GM19351 (cell line): ENCODE data around the gene GRK5.

Source experiments
- ATAC-seq: cut with Tn5 transposase; IDR thresholded peaks from one replicate; pipeline ENCODE4 v1.9.1; 2021; ENCODE audit warnings: mild to moderate bottlenecking, moderate library complexity; ENCODE audit not compliant: unreplicated experiment

Gene GRK5

DNA sequence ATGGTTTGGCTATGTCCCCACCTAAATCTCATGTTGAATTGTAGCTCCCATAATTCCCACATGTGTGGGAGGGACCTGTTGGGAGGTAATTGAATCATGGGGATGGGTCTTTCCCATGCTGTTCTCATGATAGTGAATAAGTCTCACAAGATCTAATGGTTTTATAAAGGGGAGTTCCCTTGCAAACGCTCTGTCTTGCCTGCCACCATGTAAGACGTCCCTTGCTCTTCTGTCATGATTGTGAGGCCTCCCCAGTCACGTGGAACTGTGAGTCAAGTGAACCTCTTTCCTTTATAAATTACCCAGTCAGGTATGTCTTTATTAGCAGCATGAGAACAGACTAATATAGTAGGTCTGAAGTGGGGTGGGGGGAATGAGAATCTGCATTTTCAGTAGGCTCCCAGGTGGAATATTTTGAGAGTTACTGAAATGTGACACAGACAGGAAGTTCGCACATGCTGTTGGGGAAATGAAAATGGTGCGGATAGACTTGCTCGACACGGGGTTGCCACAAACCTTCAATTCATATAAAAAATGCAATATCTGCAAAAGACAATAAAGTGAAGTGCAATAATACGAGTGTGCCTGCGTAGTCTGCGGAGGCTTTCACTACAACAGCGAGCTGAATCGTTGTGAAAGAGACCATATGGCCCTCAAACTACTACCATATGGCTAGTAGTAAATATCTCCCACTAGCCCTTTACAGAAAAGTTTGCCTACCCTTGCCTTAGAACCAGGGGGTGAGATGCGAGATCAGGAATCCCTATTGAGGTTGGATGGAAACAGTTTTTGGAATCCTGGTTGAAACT lies 166.1 kb downstream of the GRK5 start:
- ATAC-seq = no peak

DNA sequence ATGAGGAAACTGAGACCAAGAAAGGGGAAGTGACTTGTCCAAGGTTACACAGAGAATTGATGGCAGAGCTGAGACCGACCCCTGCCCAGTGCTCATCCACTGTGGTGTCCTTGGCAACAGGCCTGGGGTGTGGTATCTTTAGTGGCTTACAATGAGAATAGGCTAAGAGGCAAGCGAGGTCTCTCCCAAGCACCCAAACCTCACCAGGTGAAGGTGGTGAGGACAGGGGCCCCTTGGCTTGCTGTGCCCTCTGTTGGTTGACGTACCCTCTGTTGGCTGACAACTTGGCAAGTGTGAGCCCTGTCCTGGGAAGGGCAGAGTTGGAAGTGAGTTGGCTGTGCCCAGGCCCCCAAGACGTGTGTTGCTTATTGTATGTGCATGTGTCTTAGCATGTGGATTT lies 166.9 kb downstream of the GRK5 start:
- no peak for ATAC-seq

DNA sequence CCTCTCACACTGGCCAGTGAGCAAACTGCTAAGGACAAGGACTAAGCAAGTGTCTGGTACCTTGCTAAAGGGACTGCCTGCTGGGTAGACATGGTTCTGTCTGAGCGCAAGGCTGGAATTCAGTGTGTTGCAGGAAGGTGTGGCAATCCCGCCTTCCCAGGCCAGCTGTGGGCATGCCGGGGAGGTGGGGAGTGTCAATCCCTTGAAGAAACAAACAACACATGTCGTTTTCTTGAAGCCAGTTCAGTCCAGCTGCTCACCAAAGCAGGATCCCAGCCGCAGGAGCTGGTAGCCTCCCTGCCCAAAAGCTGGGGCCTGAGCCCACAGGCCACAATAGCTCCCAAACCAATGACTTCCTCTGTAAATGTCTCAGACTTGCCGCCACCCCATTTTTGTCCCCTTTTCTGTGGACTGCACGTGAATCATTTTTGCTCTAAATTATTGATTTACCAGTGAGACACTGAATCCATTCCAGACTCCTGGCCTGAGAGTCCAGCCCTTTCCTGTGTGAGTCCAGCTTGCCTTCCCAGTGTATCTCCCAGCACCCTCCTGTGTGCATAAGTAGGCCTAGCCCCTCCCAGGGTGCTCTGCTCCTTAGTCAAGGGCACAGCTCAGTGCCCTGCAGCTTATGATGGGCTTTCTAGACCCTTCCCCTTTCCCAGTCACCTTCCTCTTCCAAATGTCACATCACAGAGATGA lies 168.4 kb downstream of the GRK5 start:
- ATAC-seq = no peak

DNA sequence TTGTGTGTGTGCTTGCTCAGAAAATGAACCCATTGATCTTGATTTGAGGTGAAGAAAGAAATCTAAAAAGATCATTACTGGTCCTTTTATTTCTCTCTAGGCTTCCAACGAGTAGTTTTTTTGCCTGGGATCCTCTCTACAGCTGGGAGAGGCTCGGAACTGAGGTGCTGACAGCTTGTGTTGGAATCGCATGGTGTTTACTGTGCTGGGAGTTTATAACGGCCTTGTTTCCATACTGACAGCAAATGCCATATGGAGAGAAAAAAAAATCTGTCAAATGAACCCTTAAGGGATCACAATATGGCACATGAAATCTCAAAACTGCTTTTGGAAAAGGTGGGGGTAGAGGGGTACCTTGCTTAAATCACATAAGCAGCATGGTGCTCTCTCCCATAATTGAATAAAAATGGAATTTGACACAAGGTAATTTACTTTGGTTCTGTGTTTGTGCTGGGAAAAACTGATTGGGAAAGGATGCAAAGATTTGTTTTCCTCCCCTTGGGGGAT lies 170.1 kb downstream of the GRK5 start:
- no peak for ATAC-seq

DNA sequence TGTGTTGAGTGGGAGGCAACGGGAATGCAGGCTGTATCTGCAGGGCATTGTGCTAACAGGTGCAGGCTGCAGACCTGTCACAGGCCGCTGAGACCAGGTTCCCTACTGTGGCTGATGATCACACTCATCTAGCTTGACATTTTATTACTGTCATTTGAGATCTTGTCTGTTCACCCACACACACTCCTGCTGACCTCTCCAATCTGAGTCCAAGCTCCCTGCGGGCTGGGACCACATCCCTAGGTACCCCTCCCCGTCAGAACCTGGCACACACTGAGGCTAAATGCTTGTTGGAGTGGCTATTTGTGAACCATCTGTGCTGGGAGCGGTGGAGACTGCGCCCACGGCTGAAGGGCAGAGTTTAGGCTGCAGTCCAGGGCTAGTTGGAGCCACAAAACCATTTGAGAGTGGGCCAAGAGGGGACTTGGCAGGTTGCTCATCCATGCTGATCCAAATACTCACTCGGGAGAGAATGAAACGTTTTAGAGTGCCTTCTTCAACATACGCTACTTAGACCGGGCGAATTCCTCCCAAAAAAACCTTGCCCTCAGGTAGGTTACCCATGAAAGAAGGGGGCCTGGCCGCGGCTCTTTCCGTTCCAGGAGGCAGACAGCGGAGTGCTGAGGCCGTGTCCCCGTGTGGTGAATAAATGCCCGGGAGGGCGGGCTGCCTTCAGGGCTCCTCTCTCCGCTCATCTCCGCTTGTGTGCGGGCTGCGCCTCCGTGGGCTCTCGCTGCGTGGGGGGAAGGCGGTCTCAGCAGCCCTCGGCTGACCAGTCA lies 170.8 kb downstream of the GRK5 start:
- no peak for ATAC-seq

DNA sequence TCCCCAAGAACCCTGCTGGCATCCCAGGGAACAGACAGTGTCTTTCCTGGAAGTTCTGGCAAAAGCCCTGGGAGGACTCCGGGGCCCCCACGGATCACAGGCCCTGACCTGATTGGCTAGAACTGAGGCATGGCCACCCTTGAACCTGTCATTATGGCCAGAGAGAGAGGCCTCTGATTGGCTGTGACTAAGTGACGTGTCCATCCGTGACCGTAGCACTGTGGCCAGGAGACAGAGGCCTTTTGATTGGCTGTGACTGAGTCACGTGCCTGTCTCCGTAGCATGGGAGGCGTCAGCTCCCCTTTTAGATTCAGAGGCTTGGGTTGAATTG lies 171.3 kb downstream of the GRK5 start:
- ATAC-seq = no peak

DNA sequence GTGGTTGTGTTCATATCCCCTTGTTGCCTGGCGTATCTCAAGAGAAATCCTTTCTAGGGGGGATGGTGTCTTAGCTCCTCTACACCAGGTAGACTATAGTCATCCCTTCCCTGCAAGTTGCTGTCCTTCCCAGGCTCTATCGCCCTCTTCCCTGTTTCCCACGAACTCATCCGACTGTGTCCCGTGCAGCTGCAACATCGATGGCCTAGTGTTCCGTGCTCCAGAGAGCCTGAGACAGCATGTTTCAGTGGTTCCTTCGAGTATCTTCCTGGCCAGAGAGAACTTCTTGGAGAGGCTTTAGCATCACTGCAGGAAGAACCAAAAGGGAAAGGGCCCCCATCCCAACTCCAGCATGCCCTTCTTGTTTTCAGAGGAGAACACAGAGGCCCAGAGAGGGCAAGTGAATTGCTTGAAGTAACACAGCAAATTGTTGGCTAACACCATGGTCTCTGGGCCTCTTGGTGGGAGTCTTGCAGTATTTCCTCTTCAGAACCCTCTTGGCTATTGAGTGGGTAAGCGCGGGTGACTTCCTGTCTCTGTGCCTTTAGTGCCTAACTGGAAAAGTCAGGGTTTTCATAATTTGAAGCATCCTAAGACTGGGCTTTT lies 172.2 kb downstream of the GRK5 start:
- ATAC-seq = no peak

DNA sequence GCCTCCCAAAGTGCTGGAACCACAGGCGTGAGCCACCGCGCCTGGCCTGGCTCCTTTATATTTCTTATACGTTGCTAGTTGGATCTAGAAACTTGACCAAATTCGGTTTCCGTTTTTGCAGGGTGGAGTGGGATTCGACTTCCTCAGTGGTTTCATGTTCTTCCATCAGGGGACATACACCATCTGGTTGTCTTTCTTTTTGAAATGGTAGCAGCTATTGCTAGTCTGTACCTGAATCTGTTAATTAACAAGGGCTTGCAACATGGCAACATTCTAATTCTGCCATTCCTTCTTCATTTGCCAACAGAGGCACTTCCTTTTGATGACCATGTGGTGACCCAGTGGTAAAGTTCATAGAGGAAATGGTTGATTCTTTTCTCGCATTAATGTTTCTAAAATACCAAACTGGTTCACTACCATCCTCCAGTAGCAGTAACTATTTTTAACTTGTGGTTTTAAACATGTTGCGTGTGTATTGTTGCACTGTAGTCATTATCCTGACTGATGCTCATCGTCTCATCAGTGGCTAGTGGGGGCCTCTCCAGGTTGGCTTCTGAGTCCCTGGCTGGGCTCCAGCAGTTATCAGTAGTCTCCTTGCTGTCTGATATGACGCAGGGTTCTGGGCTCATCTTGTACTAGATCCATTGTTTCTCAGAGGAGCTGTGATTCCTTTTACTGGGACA lies 175.9 kb downstream of the GRK5 start:
- no peak for ATAC-seq

DNA sequence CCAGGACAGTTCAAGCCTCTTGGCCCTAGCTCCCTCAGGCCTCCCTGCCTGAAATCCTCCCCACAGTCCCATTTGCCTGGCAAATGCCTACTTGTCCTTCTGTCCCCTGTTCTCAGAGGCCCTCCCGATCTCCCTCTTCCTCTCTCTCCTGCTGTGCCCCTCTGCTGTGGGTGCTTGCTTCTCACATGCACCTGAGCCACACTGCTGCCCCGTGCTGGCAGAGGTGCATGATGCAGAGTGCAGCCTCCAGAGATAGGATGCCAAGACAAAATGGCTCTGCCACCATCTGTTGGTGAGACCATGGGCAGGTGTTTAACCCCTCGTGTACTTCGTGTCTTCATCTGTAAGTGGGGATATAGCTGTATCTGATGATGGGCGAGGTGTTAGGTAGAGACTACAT lies 176.8 kb downstream of the GRK5 start:
- ATAC-seq = no peak

DNA sequence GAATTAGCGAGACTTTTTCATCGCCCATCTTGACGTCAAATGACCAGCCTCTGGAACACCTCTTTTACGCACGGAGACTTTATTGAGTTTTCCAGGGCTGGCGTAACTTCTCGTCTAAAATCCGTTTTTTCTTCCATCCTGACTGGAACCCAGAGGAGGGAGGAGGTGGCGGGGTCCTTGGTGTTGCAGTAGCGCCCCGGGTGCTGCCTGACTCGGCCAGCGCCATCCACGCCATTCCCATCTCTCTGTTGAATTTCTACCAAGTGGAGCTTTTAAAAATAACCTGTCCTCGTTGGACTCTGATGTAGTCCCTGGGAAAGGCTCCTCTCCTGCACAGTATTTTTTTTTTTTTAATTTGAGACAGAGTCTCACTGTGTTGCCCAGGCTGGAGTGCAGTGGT lies 179.3 kb downstream of the GRK5 start:
- ATAC-seq = no peak

DNA sequence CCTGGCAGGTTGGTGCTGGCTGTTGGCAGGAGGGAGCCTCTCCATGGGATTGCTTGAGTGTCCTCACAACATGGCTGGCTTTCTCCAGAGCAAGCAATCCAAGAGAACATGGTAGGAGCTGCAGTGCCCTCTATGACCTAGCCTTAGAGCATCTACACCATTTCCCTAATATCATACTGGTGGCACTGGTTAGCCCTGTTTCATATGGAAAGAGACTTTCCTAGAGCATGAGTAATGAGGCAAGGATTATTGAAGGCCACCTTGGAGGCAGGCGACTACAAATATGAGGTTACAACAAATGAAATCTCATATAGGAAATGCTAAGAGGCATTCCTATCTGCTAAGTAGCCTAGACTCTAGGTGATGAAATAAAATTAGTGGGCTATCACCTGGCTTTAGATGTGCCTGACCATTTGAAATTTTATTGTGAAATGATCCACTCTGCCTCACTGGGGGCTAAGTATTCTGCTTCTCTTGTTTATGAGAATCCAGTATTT lies 181.5 kb downstream of the GRK5 start:
- no peak for ATAC-seq

DNA sequence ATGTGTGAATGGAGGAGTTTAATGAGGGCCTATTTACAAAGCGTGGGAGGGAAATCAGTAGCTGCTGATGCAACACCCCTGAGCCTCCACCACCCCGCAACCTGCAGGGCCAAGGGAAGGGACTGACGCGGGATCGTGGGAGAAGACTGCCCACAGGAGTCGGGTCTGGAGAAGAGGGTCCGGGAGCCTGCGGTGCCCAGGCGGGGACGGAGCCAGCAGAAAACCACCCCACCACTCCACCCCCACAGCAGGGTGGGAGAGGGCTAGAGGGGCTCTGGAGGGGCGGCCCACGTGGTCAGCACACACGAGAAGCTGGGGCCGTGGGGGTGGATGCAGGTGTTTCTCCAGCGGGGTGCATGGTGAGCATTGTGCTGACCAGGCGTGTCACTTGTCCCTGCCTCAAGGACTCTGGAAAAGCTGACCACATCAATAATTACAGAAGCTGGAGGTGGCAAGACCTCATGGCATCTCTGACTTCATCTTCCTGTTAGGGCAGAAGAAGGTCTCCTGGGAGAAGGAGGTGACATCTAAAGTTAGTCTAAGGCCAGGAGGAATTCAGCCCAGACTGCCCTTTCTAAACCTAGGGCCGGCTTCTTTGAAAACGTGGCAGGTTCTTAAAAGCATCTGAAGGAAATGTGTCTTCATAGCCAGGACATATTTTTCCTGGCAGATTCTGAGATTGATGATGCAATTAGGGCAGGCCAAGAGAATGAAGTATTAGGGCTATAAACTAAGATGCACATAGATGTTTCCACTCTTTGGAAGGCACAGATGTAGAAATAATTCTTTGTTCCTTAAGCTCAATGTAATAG lies 184.3 kb downstream of the GRK5 start:
- ATAC-seq = no peak

DNA sequence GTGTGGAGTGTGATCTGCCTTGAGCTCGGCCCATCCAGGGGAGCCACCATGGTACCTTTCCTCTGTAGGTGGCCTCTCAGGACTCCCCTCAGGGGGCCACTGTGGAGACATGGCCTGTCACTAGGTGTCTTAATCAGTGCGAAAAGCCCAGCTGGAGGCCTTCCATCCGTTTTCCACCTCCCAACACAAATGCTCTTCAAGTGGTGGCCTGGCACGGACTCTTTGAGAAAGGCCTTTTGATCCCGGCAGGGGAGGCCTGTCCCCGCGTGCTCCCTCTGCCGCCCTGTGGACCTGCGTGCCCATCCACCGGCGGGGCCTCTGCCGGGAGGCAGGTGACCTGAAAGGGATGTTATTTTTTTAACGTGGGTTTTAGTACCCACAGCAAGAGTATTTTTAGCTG lies 185.6 kb downstream of the GRK5 start:
- no peak for ATAC-seq

DNA sequence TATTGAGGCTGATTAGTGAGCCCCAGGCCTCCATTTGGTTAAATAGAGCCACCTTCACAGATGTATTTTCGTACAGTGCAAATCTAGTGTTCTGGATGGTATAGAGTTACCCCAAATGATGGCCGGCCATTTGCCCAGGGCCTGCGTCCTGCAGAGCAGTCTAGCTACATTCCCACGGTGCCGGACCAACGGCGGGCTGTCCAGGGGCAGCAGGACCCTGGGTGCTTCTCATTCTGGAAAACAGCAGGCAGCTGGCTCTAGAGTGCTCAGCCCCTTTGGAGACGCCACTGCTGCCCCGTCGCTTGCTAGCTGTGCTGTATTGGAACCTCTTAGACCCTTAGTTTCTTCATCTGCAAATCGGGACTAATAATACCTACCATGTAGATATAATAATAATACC lies 186.1 kb downstream of the GRK5 start:
- no peak for ATAC-seq

DNA sequence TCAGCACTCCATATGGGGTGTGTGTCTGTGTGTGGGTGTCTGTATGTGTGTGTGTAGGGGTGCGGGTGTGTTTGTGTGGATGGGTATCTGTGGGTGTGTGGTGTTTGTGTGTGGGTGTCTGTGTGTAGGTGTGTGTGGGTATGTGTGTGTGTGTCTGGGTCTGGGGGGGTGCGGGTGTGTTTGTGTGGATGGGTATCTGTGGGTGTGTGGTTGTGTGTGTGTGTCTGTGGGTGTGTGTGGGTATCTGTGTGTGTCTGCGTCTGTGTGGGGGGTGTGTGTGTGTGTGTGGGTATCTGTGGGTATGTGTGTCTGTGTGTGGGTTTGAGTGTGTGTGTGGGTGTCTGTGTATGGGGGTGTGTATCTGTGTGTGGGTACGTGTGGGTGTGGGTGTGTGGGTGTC lies 186.5 kb downstream of the GRK5 start:
- no peak for ATAC-seq

DNA sequence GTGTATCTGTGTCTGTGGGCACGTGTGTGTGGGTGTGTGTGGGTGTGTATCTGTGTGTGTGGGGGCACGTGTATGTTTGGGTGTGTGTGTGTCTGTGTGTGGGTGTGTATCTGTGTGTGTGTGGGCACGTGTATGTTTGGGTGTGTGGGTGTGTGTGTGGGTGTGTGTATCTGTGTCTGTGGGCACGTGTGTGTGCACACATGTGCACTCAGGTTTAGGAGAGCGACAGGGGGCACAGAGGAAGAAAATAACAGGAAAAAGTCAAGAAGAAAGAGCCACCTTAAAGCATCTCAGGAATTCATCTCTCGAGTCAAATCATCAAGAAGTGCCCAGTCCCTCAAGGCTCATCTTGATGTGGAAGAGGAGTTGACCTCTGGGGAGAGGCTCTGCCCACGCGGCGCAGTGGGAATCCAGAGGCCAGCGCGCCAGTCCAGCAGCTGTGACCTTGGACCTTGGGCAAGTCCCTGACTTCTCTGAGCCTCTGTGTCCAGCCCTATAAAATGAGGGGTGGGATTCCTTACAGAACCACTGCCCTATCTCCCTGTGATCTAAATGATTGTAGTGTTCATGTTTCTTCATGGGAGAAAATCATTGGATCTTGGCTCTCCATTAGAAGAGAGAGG lies 187.4 kb downstream of the GRK5 start:
- no peak for ATAC-seq

DNA sequence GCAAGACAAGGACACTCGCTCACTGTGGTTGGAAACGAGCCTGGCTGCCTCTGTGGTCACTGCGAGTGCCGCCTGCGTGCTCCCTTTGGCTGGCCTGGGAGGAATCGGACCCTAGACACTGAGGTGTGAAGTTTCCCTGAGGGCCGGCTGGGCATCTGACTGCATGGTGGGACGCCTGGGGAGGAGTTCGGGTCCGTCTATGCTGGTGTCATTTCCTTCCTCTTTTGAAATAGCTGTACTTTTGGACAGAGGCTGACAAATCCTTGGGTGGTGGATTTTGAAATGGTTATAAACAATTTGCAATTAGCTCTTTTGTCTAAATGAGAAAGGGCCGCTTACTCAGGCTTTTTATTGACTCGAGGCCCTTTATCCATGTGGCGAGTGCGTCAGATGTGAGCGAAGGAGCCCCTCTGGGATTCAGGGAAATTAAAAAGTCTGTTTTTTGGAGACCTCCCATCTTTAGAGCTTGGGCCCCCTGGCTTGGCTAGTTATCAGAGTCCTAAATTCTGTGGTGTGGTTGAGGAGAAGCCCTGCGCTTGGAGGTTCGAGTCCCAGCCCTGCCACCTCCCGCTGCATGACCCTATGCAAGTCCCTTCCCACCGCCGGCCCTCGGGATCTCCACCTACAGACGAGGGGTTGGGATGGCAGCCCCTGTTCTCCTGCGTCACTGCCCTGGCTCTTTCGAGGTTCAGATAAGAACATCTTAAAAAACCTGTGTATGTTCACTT lies 188.1 kb downstream of the GRK5 start:
- ATAC-seq = no peak

DNA sequence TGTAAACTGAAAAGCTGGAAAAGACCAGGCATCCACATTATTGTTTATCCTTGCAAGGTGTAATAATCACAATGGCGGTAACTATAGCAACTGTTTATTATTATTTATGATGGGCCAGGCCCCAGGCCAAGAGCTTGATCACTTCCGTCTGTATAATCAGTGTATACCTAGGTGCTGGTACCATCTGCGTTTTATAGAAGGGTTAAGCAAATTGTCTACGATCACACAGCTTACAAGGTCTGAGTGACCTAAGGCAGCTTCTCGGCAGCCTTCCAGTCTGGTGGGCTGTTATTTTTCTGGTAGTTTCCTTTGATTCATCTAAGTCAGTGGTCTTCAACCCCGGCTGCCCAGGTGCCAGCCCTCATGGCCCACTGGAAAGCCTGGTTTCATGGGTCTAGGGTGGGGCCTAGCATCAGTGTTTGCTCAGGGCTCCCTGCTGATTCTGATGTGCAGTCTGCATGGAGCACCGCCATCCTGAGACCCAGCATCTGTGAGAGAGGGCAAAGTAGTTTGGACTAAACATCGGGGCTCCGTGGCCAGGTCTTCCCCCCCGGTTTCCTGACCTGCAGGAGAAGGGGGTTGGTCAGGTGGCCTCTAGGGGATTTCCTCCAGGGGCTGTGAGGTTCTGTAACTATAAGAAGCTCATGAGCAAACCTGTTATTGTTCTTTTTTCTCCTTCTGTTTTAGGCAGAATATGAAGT lies 188.8 kb downstream of the GRK5 start:
- no peak for ATAC-seq
